Thyroid gland (tissue), 4 donors: ENCODE results near the gene NEDD9.

ENCODE experiments used
- POLR2A ChIP-seq, 2 donors: fragments of 450-650 bp; IDR thresholded peaks; one replicate each; pipeline ENCODE4 v1.6.1; 2017; ENCODE audit warnings: antibody characterized with exemption in 2 of 2, mild to moderate bottlenecking in 2 of 2, moderate library complexity in 1 of 2
- TF ChIP-seq, protein P1 (sequence below), 6 experiments: fragments of 200-600 bp in 3 of 6; fragments of 450-650 bp in 3 of 6; sonication (generic) in 3 of 6; IDR thresholded peaks; one replicate each; pipeline ENCODE4 v1.5.1; 2016 to 2019; ENCODE audit warnings: antibody characterized with exemption in 6 of 6, mild to moderate bottlenecking in 2 of 6, inconsistent platforms in 1 of 6, moderate library complexity in 1 of 6

DNA sequence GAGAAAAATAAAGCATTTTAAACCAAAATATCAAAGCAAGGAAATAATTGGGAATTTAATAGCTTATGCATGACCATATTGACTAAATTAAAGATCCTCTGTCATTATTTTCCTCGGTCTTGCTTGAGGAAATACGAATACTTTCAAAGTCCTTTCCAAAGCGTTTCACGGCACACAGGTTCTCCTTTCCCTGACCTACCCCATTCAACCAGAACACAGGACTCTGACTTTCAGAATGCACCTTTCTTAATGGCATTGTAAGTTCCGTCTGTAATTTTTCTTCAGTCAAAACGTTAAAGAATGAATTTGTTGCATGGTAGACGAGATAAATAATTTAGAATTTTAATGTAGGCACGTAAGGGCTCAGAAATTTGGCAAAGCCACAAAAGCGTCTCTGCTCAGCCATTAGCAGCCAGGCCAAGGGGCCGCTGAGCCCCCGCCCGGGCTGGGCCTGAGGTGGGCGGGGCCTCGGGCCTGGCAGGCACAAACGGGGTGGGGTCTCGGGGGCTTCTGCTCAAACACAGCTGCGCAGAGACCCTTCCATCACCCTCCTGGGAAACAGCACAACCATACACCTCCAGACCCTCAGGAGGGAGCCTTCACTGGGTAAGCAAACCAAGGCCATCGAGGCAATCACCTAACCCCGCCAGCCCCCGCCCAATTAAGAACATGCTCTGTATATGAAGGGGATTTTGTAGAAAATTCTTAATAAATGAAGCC, 3.4 kb downstream of the NEDD9 start:
- TF ChIP-seq, protein P1, sequence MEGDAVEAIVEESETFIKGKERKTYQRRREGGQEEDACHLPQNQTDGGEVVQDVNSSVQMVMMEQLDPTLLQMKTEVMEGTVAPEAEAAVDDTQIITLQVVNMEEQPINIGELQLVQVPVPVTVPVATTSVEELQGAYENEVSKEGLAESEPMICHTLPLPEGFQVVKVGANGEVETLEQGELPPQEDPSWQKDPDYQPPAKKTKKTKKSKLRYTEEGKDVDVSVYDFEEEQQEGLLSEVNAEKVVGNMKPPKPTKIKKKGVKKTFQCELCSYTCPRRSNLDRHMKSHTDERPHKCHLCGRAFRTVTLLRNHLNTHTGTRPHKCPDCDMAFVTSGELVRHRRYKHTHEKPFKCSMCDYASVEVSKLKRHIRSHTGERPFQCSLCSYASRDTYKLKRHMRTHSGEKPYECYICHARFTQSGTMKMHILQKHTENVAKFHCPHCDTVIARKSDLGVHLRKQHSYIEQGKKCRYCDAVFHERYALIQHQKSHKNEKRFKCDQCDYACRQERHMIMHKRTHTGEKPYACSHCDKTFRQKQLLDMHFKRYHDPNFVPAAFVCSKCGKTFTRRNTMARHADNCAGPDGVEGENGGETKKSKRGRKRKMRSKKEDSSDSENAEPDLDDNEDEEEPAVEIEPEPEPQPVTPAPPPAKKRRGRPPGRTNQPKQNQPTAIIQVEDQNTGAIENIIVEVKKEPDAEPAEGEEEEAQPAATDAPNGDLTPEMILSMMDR (IDR thresholded peaks at IDR 0.05), result no peak
- peak in 1 of 2 donors; percentile 49 for TF ChIP-seq POLR2A (IDR thresholded peaks at IDR 0.05)
